GM23248 (cell line): Measurements from ENCODE around the gene CDH11. TPM values are rescaled to one million over a fixed set of nuclear protein-coding genes. Genes with fewer than 3 reads are reported as not detected.

Experiments used
- DNase-seq: peaks from one replicate; pipeline ENCODE4 v3.0.0-alpha.2; 2015
- H2AFZ ChIP-seq: fragments of 200-600 bp; sonication (generic); 2 replicates; pipeline ENCODE4 v1.6.1; 2016; ENCODE audit warnings: antibody characterized with exemption
- H3F3A ChIP-seq: fragments of 200-600 bp; sonication (generic); 2 replicates; pipeline ENCODE4 v1.6.1; 2016; ENCODE audit warnings: mild to moderate bottlenecking, antibody characterized with exemption, mixed run types; ENCODE audit not compliant: insufficient read depth
- H3K27ac ChIP-seq: fragments of 200-600 bp; sonication (generic); 2 replicates; pipeline ENCODE4 v1.5.1; 2016; ENCODE audit warnings: mild to moderate bottlenecking
- H3K27me3 ChIP-seq: fragments of 200-600 bp; sonication (generic); replicated peaks from 2 replicates; pipeline ENCODE4 v1.6.1; 2016; ENCODE audit warnings: mild to moderate bottlenecking; ENCODE audit not compliant: insufficient read depth
- H3K36me3 ChIP-seq: fragments of 200-600 bp; sonication (generic); 2 replicates; pipeline ENCODE4 v1.6.1; 2016; ENCODE audit warnings: low read depth, mild to moderate bottlenecking
- H3K4me1 ChIP-seq: fragments of 200-600 bp; sonication (generic); 2 replicates; pipeline ENCODE4 v1.6.1; 2016; ENCODE audit warnings: mild to moderate bottlenecking; ENCODE audit not compliant: insufficient read depth
- H3K4me2 ChIP-seq: fragments of 200-600 bp; sonication (generic); one replicate; pipeline ENCODE4 v1.6.1; 2016; ENCODE audit warnings: mild to moderate bottlenecking; ENCODE audit not compliant: unreplicated experiment
- H3K4me3 ChIP-seq: fragments of 200-600 bp; sonication (generic); 2 replicates; pipeline ENCODE4 v1.5.1; 2016; ENCODE audit warnings: mild to moderate bottlenecking
- H3K79me2 ChIP-seq: fragments of 200-600 bp; sonication (generic); 2 replicates; pipeline ENCODE4 v1.6.1; 2016; ENCODE audit warnings: mild to moderate bottlenecking; ENCODE audit not compliant: insufficient read depth
- H3K9ac ChIP-seq: fragments of 200-600 bp; sonication (generic); 2 replicates; pipeline ENCODE4 v1.6.1; 2016; ENCODE audit warnings: mild to moderate bottlenecking
- H3K9me2 ChIP-seq: fragments of 200-600 bp; sonication (generic); 2 replicates; pipeline ENCODE4 v1.6.1; 2016; ENCODE audit warnings: mixed run types, mild to moderate bottlenecking, moderate library complexity; ENCODE audit not compliant: insufficient read depth
- H3K9me3 ChIP-seq: fragments of 200-600 bp; sonication (generic); one replicate; pipeline ENCODE4 v1.6.1; 2017; ENCODE audit warnings: low read depth
- H4K20me1 ChIP-seq: fragments of 200-600 bp; sonication (generic); 2 replicates; pipeline ENCODE4 v1.6.0; 2016; ENCODE audit not compliant: insufficient read depth
- EZH2 ChIP-seq: fragments of 200-600 bp; sonication (generic); IDR thresholded peaks from 2 replicates; pipeline ENCODE4 v1.6.1; 2018; ENCODE audit warnings: antibody characterized with exemption, mild to moderate bottlenecking; ENCODE audit not compliant: insufficient read depth, poor library complexity, severe bottlenecking
- EZH2phosphoT487 ChIP-seq: fragments of 200-600 bp; sonication (generic); IDR thresholded peaks from 2 replicates; pipeline ENCODE4 v1.6.1; 2018; ENCODE audit warnings: antibody characterized with exemption, moderate library complexity, mild to moderate bottlenecking, low read depth; ENCODE audit not compliant: insufficient read depth
- WGBS, 2 experiments: methylation state at CpG; one replicate each; pipeline ENCODE4 v1.1.6; 2015 to 2017; ENCODE audit warnings: low lambda C conversion rate in 2 of 2, low coverage in 1 of 2; ENCODE audit errors: missing lambda C conversion rate in 2 of 2; 5-methylcytosine and 5-hydroxymethylcytosine counted together
- in situ Hi-C: fragments of 300-500 bp; cut with MboI; formaldehyde crosslinking; loops from 2 replicates; pipeline ENCODE4 v1.15.0; 2020
- polyA plus RNA-seq: library from polyadenylated mRNA; unstranded; fragments of >200 nt; fragmentation: Nextera tagmentation; extraction: Ambion mirVana; gene quantifications from 2 replicates; pipeline ENCODE4 v1.2.1, GENCODE V29; 2016
- total RNA-seq: library from RNA; depleted of rRNA; stranded (reverse); fragments of >200 nt; shearing (Covaris generic); gene quantifications from 2 replicates; pipeline ENCODE4 v1.2.3, GENCODE V29; 2014

CDH11 gene
- total and polyA plus RNA-seq, 2 experiments from 2014 or later: 264 to 525 TPM

DNA sequence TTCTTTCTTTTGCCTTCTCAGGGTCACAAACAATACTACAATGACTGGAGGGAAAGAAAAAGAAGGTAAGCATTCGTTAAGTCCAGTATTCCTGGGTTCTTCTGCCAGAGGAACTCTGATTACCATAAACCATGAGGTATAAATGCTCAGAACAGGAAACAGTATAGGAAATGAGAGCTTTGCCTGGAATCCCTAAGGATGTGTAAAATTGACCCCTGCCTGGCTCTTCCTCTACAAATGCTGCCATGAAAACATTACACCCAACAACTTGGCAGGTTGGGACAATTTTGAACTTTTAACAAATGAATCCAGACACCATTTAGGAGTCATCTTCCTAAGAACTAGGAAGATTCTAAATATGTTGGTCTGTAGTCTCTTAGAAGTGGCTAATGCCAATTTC, 173.8 kb downstream of the CDH11 start:
- Histone ChIP-seq H3K4me1 (peaks cover 18% of the 10 kb centered on the region), H3K36me3 (peaks cover 47% of the 10 kb centered on the region), H3K27me3 (no peaks in the 10 kb centered on the region), H3K27ac (no peak overlapping the region), H3K4me3 (no peak overlapping the region), H2AFZ (no peak overlapping the region), H4K20me1 (no peaks in the 10 kb centered on the region), H3K9me2 (no peaks in the 10 kb centered on the region), H3F3A (peaks cover 75% of the 10 kb centered on the region), H3K9me3 (no peaks in the 10 kb centered on the region), H3K4me2 (no peak overlapping the region), H3K9ac (no peak overlapping the region), H3K79me2 (no peaks in the 10 kb centered on the region)
- WGBS, 2 experiments: 94 to 100% methylated on average over 1 of the region's 1 CpG
- DNase-seq: no peak
- in situ Hi-C loops: no loop called here
- TF ChIP-seq EZH2phosphoT487 (no peak), EZH2 (no peak)

DNA sequence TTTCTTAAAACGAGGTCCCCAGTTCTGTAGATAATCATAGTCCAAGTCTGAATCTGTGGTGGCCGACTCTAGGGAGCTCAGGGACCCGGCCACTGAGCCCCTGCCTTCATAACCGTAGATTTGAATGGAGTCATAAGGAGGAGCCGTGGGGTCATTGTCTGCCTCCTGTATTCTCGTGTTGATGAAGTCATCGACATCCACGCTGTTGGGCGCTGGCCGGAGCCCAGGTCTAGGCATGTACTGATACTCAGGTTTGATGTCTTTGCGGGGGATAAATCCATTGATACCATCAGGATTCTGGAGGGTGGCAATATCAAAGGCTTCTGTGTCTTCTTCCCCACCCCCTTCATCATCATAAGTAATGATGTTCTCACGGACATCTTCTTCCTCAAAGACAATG, 174.2 kb downstream of the CDH11 start:
- no peak overlapping the region for H3K4me3 ChIP-seq
- peaks cover 75% of the 10 kb centered on the region for H3F3A ChIP-seq
- no peaks in the 10 kb centered on the region for H3K9me3 ChIP-seq
- H2AFZ ChIP-seq: no peak overlapping the region
- in situ Hi-C loops: no loop called here
- no peaks in the 10 kb centered on the region for H3K9me2 ChIP-seq
- no peaks in the 10 kb centered on the region for H3K79me2 ChIP-seq
- TF ChIP-seq EZH2phosphoT487 (no peak), EZH2 (no peak)
- 96 to 99% methylated on average over 12 of the region's 12 CpGs for WGBS, 2 experiments
- H3K36me3 ChIP-seq: peaks cover 47% of the 10 kb centered on the region
- H3K9ac ChIP-seq: no peak overlapping the region
- no peak overlapping the region for H3K27ac ChIP-seq
- no peaks in the 10 kb centered on the region for H3K27me3 ChIP-seq
- H4K20me1 ChIP-seq: no peaks in the 10 kb centered on the region
- peaks cover 14% of the 10 kb centered on the region for H3K4me1 ChIP-seq
- no peak overlapping the region for H3K4me2 ChIP-seq
- DNase-seq: no peak

DNA sequence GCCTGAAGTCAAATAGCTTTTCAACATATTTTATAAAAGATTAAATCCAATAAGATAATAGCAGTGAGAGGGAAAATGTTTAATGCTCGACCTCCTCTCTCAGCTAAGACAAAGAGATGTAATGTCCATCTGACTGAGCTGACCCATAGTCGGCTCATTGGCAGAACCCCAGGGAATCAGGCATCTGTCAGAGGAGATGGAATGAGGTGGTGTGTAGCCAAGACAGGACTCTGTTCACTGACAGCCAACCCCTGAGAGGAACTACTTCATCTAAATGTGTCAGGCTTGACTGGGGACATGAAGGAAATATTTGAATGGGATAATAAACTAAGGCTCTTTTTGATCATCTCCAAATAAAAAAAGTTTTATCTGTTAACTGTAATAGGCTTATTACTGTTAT, 188.0 kb downstream of the CDH11 start:
- no peaks in the 10 kb centered on the region for H3K27me3 ChIP-seq
- H4K20me1 ChIP-seq: no peaks in the 10 kb centered on the region
- H3K27ac ChIP-seq: no peak overlapping the region
- no peaks in the 10 kb centered on the region for H3K36me3 ChIP-seq
- H3K9ac ChIP-seq: no peak overlapping the region
- 69 to 81% methylated on average over 2 of the region's 2 CpGs for WGBS, 2 experiments
- no peak overlapping the region for H3K4me2 ChIP-seq
- H3K4me1 ChIP-seq: no peaks in the 10 kb centered on the region; the same call in 1 of the 2 replicates
- TF ChIP-seq EZH2 (no peak), EZH2phosphoT487 (no peak)
- H3K9me2 ChIP-seq: no peaks in the 10 kb centered on the region
- no peak for DNase-seq
- no peaks in the 10 kb centered on the region for H3F3A ChIP-seq
- H3K9me3 ChIP-seq: no peaks in the 10 kb centered on the region
- H2AFZ ChIP-seq: no peak overlapping the region
- H3K79me2 ChIP-seq: no peaks in the 10 kb centered on the region
- no peak overlapping the region for H3K4me3 ChIP-seq
- in situ Hi-C loops: no loop called here

DNA sequence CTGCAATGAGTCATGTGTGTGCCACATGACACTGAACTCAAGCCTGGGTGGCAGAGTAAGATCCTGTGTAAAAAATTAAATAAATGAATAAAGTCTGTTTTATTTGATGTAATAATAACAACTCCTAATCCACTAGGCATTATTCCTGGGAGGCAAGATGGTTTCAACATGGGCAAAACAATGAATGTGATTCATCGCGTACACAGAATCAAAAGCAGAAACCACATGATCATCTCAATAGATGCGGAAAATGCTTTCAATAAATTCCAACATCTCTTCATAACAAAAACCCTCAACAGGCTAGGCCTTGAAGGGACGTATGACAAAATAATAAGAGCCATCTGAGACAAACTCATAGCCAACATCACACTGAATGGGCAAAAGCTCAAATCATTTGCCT, 195.4 kb downstream of the CDH11 start:
- Histone ChIP-seq H3K9ac (no peak overlapping the region), H3K4me3 (no peak overlapping the region), H3K4me2 (no peak overlapping the region), H3K9me2 (no peaks in the 10 kb centered on the region), H3K27me3 (no peaks in the 10 kb centered on the region), H4K20me1 (no peaks in the 10 kb centered on the region), H3K36me3 (no peaks in the 10 kb centered on the region), H2AFZ (no peak overlapping the region), H3F3A (no peaks in the 10 kb centered on the region), H3K27ac (no peak overlapping the region), H3K79me2 (no peaks in the 10 kb centered on the region), H3K4me1 (no peaks in the 10 kb centered on the region), H3K9me3 (peaks cover 4% of the 10 kb centered on the region)
- in situ Hi-C loops: no loop called here
- DNase-seq: no peak
- WGBS, 2 experiments: 44 to 51% methylated on average over 4 of the region's 4 CpGs
- TF ChIP-seq EZH2phosphoT487 (no peak), EZH2 (no peak)

DNA sequence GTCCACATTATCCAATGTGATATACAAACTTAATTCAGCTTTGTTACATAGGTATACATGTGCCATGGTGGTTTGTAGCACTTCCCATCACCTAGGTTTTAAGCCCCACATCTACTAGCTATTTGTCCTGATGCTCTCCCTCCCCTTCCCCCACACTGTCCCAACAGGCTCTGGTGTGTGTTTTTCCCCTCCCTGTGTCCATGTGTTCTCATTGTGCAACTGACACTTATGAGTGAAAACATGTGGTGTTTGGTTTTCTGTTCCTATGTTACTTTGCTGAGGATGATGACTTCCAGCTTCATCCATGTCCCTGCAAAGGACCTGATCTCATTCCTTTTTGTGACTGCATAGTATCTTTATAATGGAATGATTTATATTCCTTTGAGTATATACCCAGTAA, 196.7 kb downstream of the CDH11 start:
- no peak overlapping the region for H3K4me2 ChIP-seq
- H3K4me3 ChIP-seq: no peak overlapping the region
- H3K27me3 ChIP-seq: no peaks in the 10 kb centered on the region
- no peaks in the 10 kb centered on the region for H3K36me3 ChIP-seq
- TF ChIP-seq EZH2phosphoT487 (no peak), EZH2 (no peak)
- no peaks in the 10 kb centered on the region for H3K4me1 ChIP-seq
- no peak overlapping the region for H2AFZ ChIP-seq
- in situ Hi-C loops: no loop called here
- H3F3A ChIP-seq: no peaks in the 10 kb centered on the region
- H4K20me1 ChIP-seq: no peaks in the 10 kb centered on the region
- no peak overlapping the region for H3K9ac ChIP-seq
- DNase-seq: no peak
- H3K9me2 ChIP-seq: no peaks in the 10 kb centered on the region
- peaks cover 4% of the 10 kb centered on the region for H3K9me3 ChIP-seq
- H3K79me2 ChIP-seq: no peaks in the 10 kb centered on the region
- H3K27ac ChIP-seq: no peak overlapping the region
